Measurements from ENCODE around the gene PIK3R4.

GRCh38 chr3:130687327-130687726, 59.3 kb downstream of the PIK3R4 start:
- no peak for TF ChIP-seq POLR2AphosphoS5 (IDR thresholded peaks at IDR 0.05)
- TF ChIP-seq, protein P1, sequence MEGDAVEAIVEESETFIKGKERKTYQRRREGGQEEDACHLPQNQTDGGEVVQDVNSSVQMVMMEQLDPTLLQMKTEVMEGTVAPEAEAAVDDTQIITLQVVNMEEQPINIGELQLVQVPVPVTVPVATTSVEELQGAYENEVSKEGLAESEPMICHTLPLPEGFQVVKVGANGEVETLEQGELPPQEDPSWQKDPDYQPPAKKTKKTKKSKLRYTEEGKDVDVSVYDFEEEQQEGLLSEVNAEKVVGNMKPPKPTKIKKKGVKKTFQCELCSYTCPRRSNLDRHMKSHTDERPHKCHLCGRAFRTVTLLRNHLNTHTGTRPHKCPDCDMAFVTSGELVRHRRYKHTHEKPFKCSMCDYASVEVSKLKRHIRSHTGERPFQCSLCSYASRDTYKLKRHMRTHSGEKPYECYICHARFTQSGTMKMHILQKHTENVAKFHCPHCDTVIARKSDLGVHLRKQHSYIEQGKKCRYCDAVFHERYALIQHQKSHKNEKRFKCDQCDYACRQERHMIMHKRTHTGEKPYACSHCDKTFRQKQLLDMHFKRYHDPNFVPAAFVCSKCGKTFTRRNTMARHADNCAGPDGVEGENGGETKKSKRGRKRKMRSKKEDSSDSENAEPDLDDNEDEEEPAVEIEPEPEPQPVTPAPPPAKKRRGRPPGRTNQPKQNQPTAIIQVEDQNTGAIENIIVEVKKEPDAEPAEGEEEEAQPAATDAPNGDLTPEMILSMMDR (IDR thresholded peaks at IDR 0.05), result no peak
